HepG2 (cell line): ENCODE measurements around the gene PTCH1. TPM values are rescaled to one million over a fixed set of nuclear protein-coding genes. Genes with fewer than 3 reads are reported as not detected.
A peak's percentile ranks its signal among the peaks of the same experiment; 100 is the strongest.

Experiments used
- ATAC-seq: fragments of 200-7000 bp; cut with Tn5 transposase; 3 replicates; pipeline ENCODE4 v1.9.1; 2020; ENCODE audit warnings: mild to moderate bottlenecking, moderate library complexity
- BruUV-seq: library from RNA; stranded (reverse); fragments of 400-500 nt; replicated peaks from 2 replicates; lab custom pipeline; 2021; lab: Mats Ljungman, UMichigan
- CTCF ChIA-PET: fragments of 300-600 bp; formaldehyde crosslinking; extraction: SDS; loops from one replicate; lab custom pipeline; 2021; ENCODE audit warnings: low total read pairs, inconsistent platforms, low intra/inter-chr PET ratio; lab: Yijun Ruan, JAX
- POLR2A ChIA-PET: fragments of 350-600 bp; sonication (Branson Sonifier 250); formaldehyde crosslinking; loops from one replicate; lab custom pipeline; 2020; ENCODE audit warnings: antibody characterized with exemption, inconsistent platforms; lab: Yijun Ruan, JAX
- DNase-seq: peaks from one replicate; pipeline ENCODE4 v3.0.0-alpha.2; 2015; ENCODE audit warnings: low spot score
- FAIRE-seq: peaks from 3 replicates; lab custom pipeline; 2011; peaks lifted over from hg19 to GRCh38; lab: Jason Lieb, UNC
- H2AFZ ChIP-seq: one replicate; pipeline ENCODE4 v1.6.1; 2011; ENCODE audit warnings: low read length, inconsistent platforms
- H3K27ac ChIP-seq: fragments of 300-600 bp; 3 replicates; pipeline ENCODE4 v1.8.0; 2011; ENCODE audit warnings: mixed run types, mild to moderate bottlenecking, mixed read lengths, low read length, inconsistent platforms; ENCODE audit not compliant: insufficient read depth; ENCODE audit errors: extremely low read length
- H3K27me3 ChIP-seq, 2 experiments: fragments of 200-600 bp in 1 of 2; 2 replicates in 1 of 2; 3 replicates in 1 of 2; pipeline versions ENCODE4 v1.6.0 to v1.8.0; 2011; ENCODE audit warnings: low read length in 2 of 2, mild to moderate bottlenecking in 2 of 2, moderate library complexity in 2 of 2, inconsistent platforms in 1 of 2; ENCODE audit not compliant: insufficient read depth in 2 of 2, control insufficient read depth in 1 of 2
- H3K36me3 ChIP-seq, 2 experiments: fragments of 200-600 bp in 1 of 2; replicated peaks in 1 of 2; 2 replicates in 1 of 2; 3 replicates in 1 of 2; pipeline versions ENCODE4 v1.5.1 to v1.8.0; 2011; ENCODE audit warnings: low read length in 2 of 2, inconsistent platforms in 1 of 2; ENCODE audit not compliant: insufficient read depth in 2 of 2, control insufficient read depth in 1 of 2
- H3K4me1 ChIP-seq: 2 replicates; pipeline ENCODE4 v1.5.1; 2012; ENCODE audit warnings: low read length, inconsistent platforms; ENCODE audit not compliant: insufficient read depth
- H3K4me2 ChIP-seq: 2 replicates; pipeline ENCODE4 v1.6.0; 2011; ENCODE audit warnings: low read depth, low read length, inconsistent platforms
- H3K4me3 ChIP-seq, 3 experiments: fragments of 200-600 bp in 1 of 3; sonication (generic), shearing (Covaris generic) in 1 of 3; replicated peaks in 1 of 3; 2 replicates each; pipeline ENCODE4 v1.5.1; 2011 to 2016; ENCODE audit warnings: low read length in 3 of 3, inconsistent platforms in 2 of 3, low read depth in 2 of 3, mild to moderate bottlenecking in 2 of 3, control low read depth in 1 of 3, mixed read lengths in 1 of 3; ENCODE audit not compliant: insufficient read depth in 1 of 3
- H3K79me2 ChIP-seq: one replicate; pipeline ENCODE4 v1.6.1; 2011; ENCODE audit warnings: low read length, inconsistent platforms; ENCODE audit not compliant: insufficient read depth
- H3K9ac ChIP-seq: 2 replicates; pipeline ENCODE4 v1.6.0; 2011; ENCODE audit warnings: mild to moderate bottlenecking, low read depth, low read length, inconsistent platforms; ENCODE audit not compliant: insufficient read depth
- H3K9me3 ChIP-seq: 2 replicates; pipeline ENCODE4 v1.5.1; 2012; ENCODE audit warnings: mild to moderate bottlenecking, low read length
- H4K20me1 ChIP-seq: 2 replicates; pipeline ENCODE4 v1.6.0; 2011; ENCODE audit warnings: inconsistent platforms, mild to moderate bottlenecking, low read length, moderate library complexity; ENCODE audit not compliant: insufficient read depth
- CCAR2 ChIP-seq: fragments of 200-400 bp; formaldehyde crosslinking; optimal IDR thresholded peaks from 2 replicates; pipeline ENCODE3; 2018; ENCODE audit warnings: low read depth, mild to moderate bottlenecking, low read length, moderate library complexity
- GZF1 ChIP-seq: sonication (generic); formaldehyde crosslinking; IDR thresholded peaks from 2 replicates; pipeline ENCODE4 v1.5.1; 2020; ENCODE audit warnings: mild to moderate bottlenecking, missing genetic modification reagents
- HNRNPLL ChIP-seq: fragments of 200-400 bp; formaldehyde crosslinking; IDR thresholded peaks from 2 replicates; pipeline ENCODE4 v1.6.1; 2017; ENCODE audit warnings: mild to moderate bottlenecking, low read depth, low read length; ENCODE audit not compliant: poor library complexity, severe bottlenecking
- IKZF4 ChIP-seq: sonication (generic); formaldehyde crosslinking; IDR thresholded peaks from 2 replicates; pipeline ENCODE4 v1.5.1; 2020; ENCODE audit warnings: borderline replicate concordance, mild to moderate bottlenecking, low read depth, missing genetic modification reagents; ENCODE audit errors: not compliant biosample characterization
- KAT8 ChIP-seq: IDR thresholded peaks from 2 replicates; pipeline ENCODE4 v1.6.1; 2016; ENCODE audit warnings: missing genetic modification reagents, missing compliant biosample characterization
- PCBP1 ChIP-seq: fragments of 200-400 bp; formaldehyde crosslinking; IDR thresholded peaks from 2 replicates; pipeline ENCODE4 v1.6.1; 2017; ENCODE audit warnings: mild to moderate bottlenecking, low read depth, low read length, borderline replicate concordance
- PHF20 ChIP-seq: sonication (generic); formaldehyde crosslinking; IDR thresholded peaks from 2 replicates; pipeline ENCODE4 v1.5.0; 2020; ENCODE audit warnings: mild to moderate bottlenecking, missing genetic modification reagents
- REPIN1 ChIP-seq: sonication (generic); formaldehyde crosslinking; IDR thresholded peaks from 2 replicates; pipeline ENCODE4 v1.8.0; 2022; ENCODE audit warnings: missing genetic modification reagents, low read depth, mild to moderate bottlenecking, borderline replicate concordance
- SIN3B ChIP-seq: fragments of 150-350 bp; IDR thresholded peaks from 2 replicates; pipeline ENCODE4 v1.6.1; 2014; ENCODE audit warnings: low read length
- SOX13 ChIP-seq, 3 experiments: fragments of 450-650 bp in 1 of 3; sonication (generic) in 1 of 3; formaldehyde crosslinking in 1 of 3; IDR thresholded peaks in 2 of 3; conservative IDR thresholded peaks in 1 of 3; 2 replicates each; pipeline versions ENCODE4 v1.5.0 to v1.6.1; 2016 to 2020; ENCODE audit warnings: antibody characterized with exemption in 1 of 3, mild to moderate bottlenecking in 1 of 3, missing compliant biosample characterization in 1 of 3, missing genetic modification reagents in 1 of 3, moderate library complexity in 1 of 3
- SRY ChIP-seq: sonication (generic); formaldehyde crosslinking; IDR thresholded peaks from 2 replicates; pipeline ENCODE4 v1.8.0; 2022; ENCODE audit warnings: mild to moderate bottlenecking, missing genetic modification reagents
- STAT5B ChIP-seq: sonication (generic); formaldehyde crosslinking; IDR thresholded peaks from 2 replicates; pipeline ENCODE4 v1.4.0; 2020; ENCODE audit warnings: missing genetic modification reagents
- TERF1 ChIP-seq: sonication (generic); formaldehyde crosslinking; IDR thresholded peaks from 2 replicates; pipeline ENCODE4 v1.8.0; 2022; ENCODE audit warnings: mild to moderate bottlenecking, missing genetic modification reagents, moderate library complexity
- ZFP90 ChIP-seq: sonication (generic); formaldehyde crosslinking; IDR thresholded peaks from 2 replicates; pipeline ENCODE4 v1.8.0; 2022; ENCODE audit warnings: missing genetic modification reagents, mild to moderate bottlenecking, inconsistent platforms, borderline replicate concordance
- ZMYM3 ChIP-seq: sonication (generic); formaldehyde crosslinking; IDR thresholded peaks from 2 replicates; pipeline ENCODE4 v1.5.1; 2020; ENCODE audit warnings: mild to moderate bottlenecking, missing genetic modification reagents
- ZNF274 ChIP-seq: sonication (generic); formaldehyde crosslinking; IDR thresholded peaks from 2 replicates; pipeline ENCODE4 v1.5.1; 2020; ENCODE audit warnings: mild to moderate bottlenecking, missing genetic modification reagents
- ZNF34 ChIP-seq: sonication (generic); formaldehyde crosslinking; IDR thresholded peaks from 2 replicates; pipeline ENCODE4 v1.4.0; 2020; ENCODE audit warnings: mild to moderate bottlenecking, missing genetic modification reagents, borderline replicate concordance
- ZNF710 ChIP-seq: sonication (generic); formaldehyde crosslinking; IDR thresholded peaks from 2 replicates; pipeline ENCODE4 v1.5.0; 2020; ENCODE audit warnings: mild to moderate bottlenecking, missing genetic modification reagents, borderline replicate concordance
- WGBS: methylation state at CpG from one replicate; pipeline ENCODE4 v1.1.6; 2017; ENCODE audit warnings: low lambda C conversion rate; 5-methylcytosine and 5-hydroxymethylcytosine counted together
- in situ Hi-C: cut with HindIII; loops from 2 replicates; pipeline ENCODE4 v1.10.0; 2017; ENCODE audit warnings: low pct_unique_long_range_greater_than_20kb; ENCODE audit not compliant: extremely low pct_ligation_motif_present
- intact Hi-C: fragments of 100-400 bp; cut with micrococcal nuclease; formaldehyde crosslinking; loops from one replicate; pipeline ENCODE4 v1.10.0; 2022; ENCODE audit not compliant: unreplicated experiment
- polyA plus RNA-seq, 8 experiments: library from polyadenylated mRNA; depleted of rRNA in 3 of 8; stranded (reverse) in 7 of 8; unstranded in 1 of 8; fragments of >200 nt; fragmentation: Illumina TruSeq in 4 of 8; extraction: Trizol in 4 of 8; gene quantifications; 2 replicates each; pipeline versions ENCODE4 v1.2.1 to v1.2.3, GENCODE V29; 2011 to 2016; ENCODE audit warnings: low read depth in 4 of 8, missing spikeins in 1 of 8, mixed read lengths in 1 of 8; ENCODE audit not compliant: insufficient read depth in 1 of 8
- total RNA-seq, 5 experiments: library from RNA; depleted of rRNA; stranded (reverse); fragments of >200 nt; fragmentation: Illumina TruSeq; extraction: Trizol; gene quantifications; 2 replicates each; pipeline ENCODE4 v1.2.3, GENCODE V29; 2016; ENCODE audit warnings: low read depth in 1 of 5

The PTCH1 gene
- total and polyA plus RNA-seq, 2 of the 13 experiments (the other 11 are each of a cell fraction or from before 2014, with no cell fraction given), result 2.8 to 3.9 TPM

GRCh38 chr9:95510709-95511615 is 5.8 kb downstream of the PTCH1 start:
- intact Hi-C loops (loop anchor here (5.0 to 10.0 kb wide), 4 partner anchors 194 to 704 kb away; partner anchors contain the start of gene FANCC), in situ Hi-C loops (no loop called here)
- Histone ChIP-seq H3K9me3 (no peaks in the 10 kb centered on the region), H3K79me2 (peaks cover 13% of the 10 kb centered on the region), H3K27ac (peak overlapping the region; percentile 88), H3K4me2 (peak overlapping the region; percentile 95), H4K20me1 (no peaks in the 10 kb centered on the region), H2AFZ (peak overlapping the region; percentile 62), H3K36me3 (no peaks in the 10 kb centered on the region), H3K4me3 (peak overlapping the region; percentile 80 to 93 (median 82)), H3K27me3 (no peaks in the 10 kb centered on the region; a peak in 2 of 5 replicates), H3K4me1 (peaks cover 34% of the 10 kb centered on the region), H3K9ac (peak overlapping the region; percentile 71)
- POLR2A ChIA-PET, result interaction anchor here (1.0 to 1.1 kb wide), 2 partner anchors 182 to 365 kb away, joined by 3 to 5 read pairs; partner anchors contain the start of gene ERCC6L2
- WGBS, result under 1% methylated on average over 47 of the region's 102 CpGs
- DNase-seq, result peak; percentile 85
- no TSS peak for BruUV-seq
- peak; percentile 43 for FAIRE-seq
- ATAC-seq, result peak; percentile 83
- CTCF ChIA-PET, result no interaction called here
- TF ChIP-seq CCAR2 (no peak), SOX13 (IDR thresholded peaks at IDR 0.05) (no peak), SOX13 (CRISPR knock-in tag; conservative IDR thresholded peaks at IDR 0.05 in 1 of 2, IDR thresholded peaks at IDR 0.05 in 1 of 2) (0 out of 4 replicates have a peak, but pooled peaks of 1 of the 2 experiments have one; percentile 10), GZF1 (CRISPR knock-in tag) (peak; percentile 73; the same call in 1 of the 2 replicates), REPIN1 (CRISPR knock-in tag) (0 out of 2 replicates have a peak, but pooled peaks have one; percentile 7), HNRNPLL (peak; percentile 67), SIN3B (no peak), KAT8 (CRISPR knock-in tag) (0 out of 2 replicates have a peak, but pooled peaks have one; percentile 4), TERF1 (CRISPR knock-in tag) (no peak), ZFP90 (peak; percentile 58; the same call in 1 of the 2 replicates), ZNF710 (CRISPR knock-in tag) (peak; percentile 99), IKZF4 (CRISPR knock-in tag) (no peak), STAT5B (CRISPR knock-in tag) (no peak), ZNF274 (peak; percentile 54; the same call in 1 of the 2 replicates), PCBP1 (0 out of 2 replicates have a peak, but pooled peaks have one; percentile 64), ZMYM3 (0 out of 2 replicates have a peak, but pooled peaks have one; percentile 8), ZNF34 (CRISPR knock-in tag) (no peak), SRY (CRISPR knock-in tag) (0 out of 2 replicates have a peak, but pooled peaks have one; percentile 32), PHF20 (CRISPR knock-in tag) (peak; percentile 30; the same call in 1 of the 2 replicates)
